Uterus (tissue), 2 donors: ENCODE results near the gene ASIC1.

Experiments
- CTCF ChIP-seq, 4 experiments: fragments of 200-600 bp in 2 of 4; fragments of 450-650 bp in 2 of 4; sonication (generic) in 2 of 4; IDR thresholded peaks; one replicate each; pipeline ENCODE4 v1.5.1; 2016 to 2019; ENCODE audit warnings: antibody characterized with exemption in 4 of 4, mild to moderate bottlenecking in 2 of 4, moderate library complexity in 1 of 4
- POLR2A ChIP-seq, 2 donors: fragments of 450-650 bp; IDR thresholded peaks; one replicate each; pipeline ENCODE4 v1.6.1; 2016; ENCODE audit warnings: antibody characterized with exemption in 2 of 2, mild to moderate bottlenecking in 1 of 2, moderate library complexity in 1 of 2

- TF ChIP-seq CTCF (IDR thresholded peaks at IDR 0.05) (no peak), POLR2A (IDR thresholded peaks at IDR 0.05) (no peak)
Measured at GRCh38 chr12:50099302-50100008, 42.1 kb downstream of the ASIC1 start.
